WTC11 (cell line): ENCODE results near the gene BIRC5. TPM values are rescaled to one million over a fixed set of nuclear protein-coding genes. Genes with fewer than 3 reads are reported as not detected.

Experiments
- ATAC-seq: fragments of 200-7000 bp; cut with Tn5 transposase; 2 replicates; pipeline ENCODE4 v1.10.0; 2021; ENCODE audit warnings: mild to moderate bottlenecking, moderate library complexity
- CTCF ChIA-PET: fragments of 300-600 bp; sonication (Branson Sonifier 250); formaldehyde crosslinking; loops from one replicate; lab custom pipeline; 2021; ENCODE audit warnings: antibody characterized with exemption; lab: Charles Lee
- POLR2A ChIA-PET: fragments of 350-600 bp; sonication (Branson Sonifier 250); formaldehyde crosslinking; loops from one replicate; lab custom pipeline; 2021; ENCODE audit warnings: antibody characterized with exemption; lab: Charles Lee
- DNase-seq: peaks from one replicate; pipeline ENCODE4 v3.0.0; 2021; ENCODE audit warnings: low spot score
- H3K27ac Mint-ChIP-seq: 2 replicates; pipeline ENCODE4 v1.8.0; 2021; ENCODE audit warnings: mixed read lengths
- H3K27me3 Mint-ChIP-seq: 2 replicates; pipeline ENCODE4 v1.8.0; 2021; ENCODE audit warnings: low read depth, mild to moderate bottlenecking, moderate library complexity, mixed read lengths
- H3K36me3 Mint-ChIP-seq: 2 replicates; pipeline ENCODE4 v1.8.0; 2021; ENCODE audit warnings: mixed read lengths
- H3K4me1 Mint-ChIP-seq: 2 replicates; pipeline ENCODE4 v1.8.0; 2022; ENCODE audit warnings: mixed read lengths
- H3K4me3 Mint-ChIP-seq: 2 replicates; pipeline ENCODE4 v1.8.0; 2021; ENCODE audit warnings: mild to moderate bottlenecking, moderate library complexity, mixed read lengths
- H3K9me3 Mint-ChIP-seq: 2 replicates; pipeline ENCODE4 v1.8.0; 2021; ENCODE audit warnings: mixed read lengths
- ATF1 ChIP-seq: sonication (generic); formaldehyde crosslinking; IDR thresholded peaks from 2 replicates; pipeline ENCODE4 v1.8.1; 2023; ENCODE audit warnings: mild to moderate bottlenecking, moderate library complexity, missing genetic modification reagents
- CREB1 ChIP-seq: sonication (generic); formaldehyde crosslinking; IDR thresholded peaks from 2 replicates; pipeline ENCODE4 v1.8.0; 2023; ENCODE audit warnings: mild to moderate bottlenecking, missing genetic modification reagents
- CREM ChIP-seq: sonication (generic); formaldehyde crosslinking; IDR thresholded peaks from 2 replicates; pipeline ENCODE4 v1.8.1; 2022; ENCODE audit warnings: mild to moderate bottlenecking, missing genetic modification reagents, moderate library complexity
- ELF4 ChIP-seq: sonication (generic); formaldehyde crosslinking; IDR thresholded peaks from 2 replicates; pipeline ENCODE4 v1.8.1; 2022; ENCODE audit warnings: low read depth, mild to moderate bottlenecking, moderate library complexity, missing genetic modification reagents
- GRHL2 ChIP-seq: fragments of 250-450 bp; sonication (Bioruptor Pico); IDR thresholded peaks from 2 replicates; pipeline ENCODE4 v1.8.0; 2022; ENCODE audit warnings: mild to moderate bottlenecking, moderate library complexity; ENCODE audit not compliant: insufficient replicate concordance, severe bottlenecking
- HMGA2 ChIP-seq: fragments of 250-450 bp; sonication (Bioruptor Pico); IDR thresholded peaks from 2 replicates; pipeline ENCODE4 v1.4.0; 2021; ENCODE audit warnings: mild to moderate bottlenecking, moderate library complexity
- NR1H2 ChIP-seq: sonication (generic); formaldehyde crosslinking; IDR thresholded peaks from 2 replicates; pipeline ENCODE4 v1.9.0; 2021; ENCODE audit warnings: mild to moderate bottlenecking, moderate library complexity, missing genetic modification reagents
- TP53 ChIP-seq: sonication (generic); formaldehyde crosslinking; IDR thresholded peaks from 2 replicates; pipeline ENCODE4 v1.8.1; 2023; ENCODE audit warnings: mild to moderate bottlenecking, missing genetic modification reagents
- total RNA-seq: library from RNA; stranded (reverse); gene quantifications from 3 replicates; pipeline ENCODE4 v1.2.3, GENCODE V29; 2021
- TF ChIP-seq, protein P1 (sequence below): sonication (generic); formaldehyde crosslinking; IDR thresholded peaks from 2 replicates; pipeline ENCODE4 v1.8.1; 2022; ENCODE audit warnings: low read depth, missing genetic modification reagents, borderline replicate concordance
- TF ChIP-seq, protein P2 (sequence below): sonication (generic); formaldehyde crosslinking; IDR thresholded peaks from 2 replicates; pipeline ENCODE4 v1.8.0; 2023; ENCODE audit warnings: missing genetic modification reagents, mild to moderate bottlenecking, borderline replicate concordance
- TF ChIP-seq, protein P3 (sequence below): sonication (generic); formaldehyde crosslinking; IDR thresholded peaks from 2 replicates; pipeline ENCODE4 v1.8.1; 2022; ENCODE audit warnings: missing genetic modification reagents, borderline replicate concordance
- TF ChIP-seq, protein P4 (sequence below): sonication (generic); formaldehyde crosslinking; IDR thresholded peaks from 2 replicates; pipeline ENCODE4 v1.8.1; 2023; ENCODE audit warnings: mild to moderate bottlenecking, missing genetic modification reagents, moderate library complexity
- TF ChIP-seq, protein P5 (sequence below): sonication (generic); formaldehyde crosslinking; IDR thresholded peaks from 2 replicates; pipeline ENCODE4 v1.8.0; 2022; ENCODE audit warnings: mild to moderate bottlenecking, missing genetic modification reagents
- TF ChIP-seq, protein P6 (sequence below): sonication (generic); formaldehyde crosslinking; IDR thresholded peaks from 2 replicates; pipeline ENCODE4 v1.8.1; 2022; ENCODE audit warnings: low read depth, mild to moderate bottlenecking, moderate library complexity, missing genetic modification reagents, borderline replicate concordance
- TF ChIP-seq, protein P7 (sequence below): fragments of 250-450 bp; sonication (Bioruptor Pico); IDR thresholded peaks from 2 replicates; pipeline ENCODE4 v1.9.0; 2021; ENCODE audit warnings: mild to moderate bottlenecking

The BIRC5 gene
- total RNA-seq, 1 experiment from 2014 or later, result 115 TPM

DNA sequence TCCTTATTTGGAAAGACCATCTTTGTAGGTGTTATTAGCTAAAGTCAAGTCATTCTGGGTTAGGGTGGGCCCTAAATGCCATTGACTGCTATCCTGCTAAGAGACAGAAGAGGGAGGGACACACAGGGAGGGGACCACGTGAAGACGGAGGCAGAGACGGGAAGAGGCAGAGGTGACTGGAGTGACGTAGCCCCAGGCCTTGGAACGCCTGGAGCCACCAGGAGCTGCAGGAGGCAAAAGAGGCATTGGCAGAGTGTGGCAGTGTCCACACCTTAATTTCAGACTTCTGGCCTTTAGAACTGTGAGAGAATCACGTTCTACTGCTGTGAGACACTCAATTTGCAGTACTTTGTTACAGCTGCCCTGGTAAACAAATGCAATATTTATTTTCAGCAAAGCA is 13.6 kb upstream of the BIRC5 start:
- peaks cover 45% of the 10 kb centered on the region for H3K36me3 Mint-ChIP-seq
- POLR2A ChIA-PET, result no interaction called here

DNA sequence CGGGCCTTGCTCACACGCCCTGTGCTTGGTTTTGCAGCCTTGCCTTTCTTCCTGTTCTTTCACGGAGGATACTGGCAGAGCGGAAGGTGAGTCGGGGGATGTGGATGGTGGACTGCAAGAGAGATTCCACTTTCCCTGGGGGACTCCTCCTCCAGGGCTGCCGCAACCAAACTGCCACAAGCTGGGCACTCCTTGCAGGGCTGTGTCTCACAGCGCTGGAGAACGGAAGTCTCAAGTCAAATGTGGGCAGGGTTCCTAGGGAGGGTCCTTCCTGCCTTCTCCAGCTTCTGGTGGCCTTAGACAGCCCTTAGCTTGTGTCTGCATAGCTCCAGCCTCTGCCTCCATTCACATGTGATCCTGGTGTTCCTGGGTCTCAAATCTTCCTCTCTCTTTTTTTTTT is 11.4 kb upstream of the BIRC5 start:
- Mint-ChIP-seq H3K36me3 (peaks cover 32% of the 10 kb centered on the region), H3K9me3 (no peaks in the 10 kb centered on the region), H3K27me3 (no peaks in the 10 kb centered on the region), H3K27ac (no peak overlapping the region), H3K4me3 (no peak overlapping the region), H3K4me1 (peaks cover 12% of the 10 kb centered on the region)
- ChIA-PET POLR2A (interaction anchor here (0.7 kb wide), 1 partner anchor 85 kb away, joined by 10 read pairs; no protein-coding TSS in a partner anchor), CTCF (interaction anchor here (1.1 to 5.1 kb wide), 3 partner anchors 16 to 48 kb away, joined by 3 to 26 read pairs (median 14); partner anchors contain the start of genes AFMID and TK1)
- ATAC-seq, result no peak
- DNase-seq, result no peak
- TF ChIP-seq ELF4 (CRISPR knock-in tag) (no peak), GRHL2 (CRISPR knock-in tag) (no peak), CREB1 (CRISPR knock-in tag) (no peak)
- TF ChIP-seq, protein P1, sequence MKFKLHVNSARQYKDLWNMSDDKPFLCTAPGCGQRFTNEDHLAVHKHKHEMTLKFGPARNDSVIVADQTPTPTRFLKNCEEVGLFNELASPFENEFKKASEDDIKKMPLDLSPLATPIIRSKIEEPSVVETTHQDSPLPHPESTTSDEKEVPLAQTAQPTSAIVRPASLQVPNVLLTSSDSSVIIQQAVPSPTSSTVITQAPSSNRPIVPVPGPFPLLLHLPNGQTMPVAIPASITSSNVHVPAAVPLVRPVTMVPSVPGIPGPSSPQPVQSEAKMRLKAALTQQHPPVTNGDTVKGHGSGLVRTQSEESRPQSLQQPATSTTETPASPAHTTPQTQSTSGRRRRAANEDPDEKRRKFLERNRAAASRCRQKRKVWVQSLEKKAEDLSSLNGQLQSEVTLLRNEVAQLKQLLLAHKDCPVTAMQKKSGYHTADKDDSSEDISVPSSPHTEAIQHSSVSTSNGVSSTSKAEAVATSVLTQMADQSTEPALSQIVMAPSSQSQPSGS (CRISPR knock-in tag), result no peak
- TF ChIP-seq, protein P2, sequence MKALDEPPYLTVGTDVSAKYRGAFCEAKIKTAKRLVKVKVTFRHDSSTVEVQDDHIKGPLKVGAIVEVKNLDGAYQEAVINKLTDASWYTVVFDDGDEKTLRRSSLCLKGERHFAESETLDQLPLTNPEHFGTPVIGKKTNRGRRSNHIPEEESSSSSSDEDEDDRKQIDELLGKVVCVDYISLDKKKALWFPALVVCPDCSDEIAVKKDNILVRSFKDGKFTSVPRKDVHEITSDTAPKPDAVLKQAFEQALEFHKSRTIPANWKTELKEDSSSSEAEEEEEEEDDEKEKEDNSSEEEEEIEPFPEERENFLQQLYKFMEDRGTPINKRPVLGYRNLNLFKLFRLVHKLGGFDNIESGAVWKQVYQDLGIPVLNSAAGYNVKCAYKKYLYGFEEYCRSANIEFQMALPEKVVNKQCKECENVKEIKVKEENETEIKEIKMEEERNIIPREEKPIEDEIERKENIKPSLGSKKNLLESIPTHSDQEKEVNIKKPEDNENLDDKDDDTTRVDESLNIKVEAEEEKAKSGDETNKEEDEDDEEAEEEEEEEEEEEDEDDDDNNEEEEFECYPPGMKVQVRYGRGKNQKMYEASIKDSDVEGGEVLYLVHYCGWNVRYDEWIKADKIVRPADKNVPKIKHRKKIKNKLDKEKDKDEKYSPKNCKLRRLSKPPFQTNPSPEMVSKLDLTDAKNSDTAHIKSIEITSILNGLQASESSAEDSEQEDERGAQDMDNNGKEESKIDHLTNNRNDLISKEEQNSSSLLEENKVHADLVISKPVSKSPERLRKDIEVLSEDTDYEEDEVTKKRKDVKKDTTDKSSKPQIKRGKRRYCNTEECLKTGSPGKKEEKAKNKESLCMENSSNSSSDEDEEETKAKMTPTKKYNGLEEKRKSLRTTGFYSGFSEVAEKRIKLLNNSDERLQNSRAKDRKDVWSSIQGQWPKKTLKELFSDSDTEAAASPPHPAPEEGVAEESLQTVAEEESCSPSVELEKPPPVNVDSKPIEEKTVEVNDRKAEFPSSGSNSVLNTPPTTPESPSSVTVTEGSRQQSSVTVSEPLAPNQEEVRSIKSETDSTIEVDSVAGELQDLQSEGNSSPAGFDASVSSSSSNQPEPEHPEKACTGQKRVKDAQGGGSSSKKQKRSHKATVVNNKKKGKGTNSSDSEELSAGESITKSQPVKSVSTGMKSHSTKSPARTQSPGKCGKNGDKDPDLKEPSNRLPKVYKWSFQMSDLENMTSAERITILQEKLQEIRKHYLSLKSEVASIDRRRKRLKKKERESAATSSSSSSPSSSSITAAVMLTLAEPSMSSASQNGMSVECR (CRISPR knock-in tag), result no peak
- TF ChIP-seq, protein P3, sequence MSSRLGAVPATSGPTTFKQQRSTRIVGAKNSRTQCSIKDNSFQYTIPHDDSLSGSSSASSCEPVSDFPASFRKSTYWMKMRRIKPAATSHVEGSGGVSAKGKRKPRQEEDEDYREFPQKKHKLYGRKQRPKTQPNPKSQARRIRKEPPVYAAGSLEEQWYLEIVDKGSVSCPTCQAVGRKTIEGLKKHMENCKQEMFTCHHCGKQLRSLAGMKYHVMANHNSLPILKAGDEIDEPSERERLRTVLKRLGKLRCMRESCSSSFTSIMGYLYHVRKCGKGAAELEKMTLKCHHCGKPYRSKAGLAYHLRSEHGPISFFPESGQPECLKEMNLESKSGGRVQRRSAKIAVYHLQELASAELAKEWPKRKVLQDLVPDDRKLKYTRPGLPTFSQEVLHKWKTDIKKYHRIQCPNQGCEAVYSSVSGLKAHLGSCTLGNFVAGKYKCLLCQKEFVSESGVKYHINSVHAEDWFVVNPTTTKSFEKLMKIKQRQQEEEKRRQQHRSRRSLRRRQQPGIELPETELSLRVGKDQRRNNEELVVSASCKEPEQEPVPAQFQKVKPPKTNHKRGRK (CRISPR knock-in tag), result no peak
- TF ChIP-seq, protein P4, sequence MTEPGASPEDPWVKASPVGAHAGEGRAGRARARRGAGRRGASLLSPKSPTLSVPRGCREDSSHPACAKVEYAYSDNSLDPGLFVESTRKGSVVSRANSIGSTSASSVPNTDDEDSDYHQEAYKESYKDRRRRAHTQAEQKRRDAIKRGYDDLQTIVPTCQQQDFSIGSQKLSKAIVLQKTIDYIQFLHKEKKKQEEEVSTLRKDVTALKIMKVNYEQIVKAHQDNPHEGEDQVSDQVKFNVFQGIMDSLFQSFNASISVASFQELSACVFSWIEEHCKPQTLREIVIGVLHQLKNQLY, result no peak

More for the DNA sequence above, 13.6 kb upstream of the BIRC5 start:
- no peaks in the 10 kb centered on the region for H3K9me3 Mint-ChIP-seq
- no peaks in the 10 kb centered on the region for H3K27me3 Mint-ChIP-seq
- H3K4me3 Mint-ChIP-seq, result no peak overlapping the region
- TF ChIP-seq, protein P5, sequence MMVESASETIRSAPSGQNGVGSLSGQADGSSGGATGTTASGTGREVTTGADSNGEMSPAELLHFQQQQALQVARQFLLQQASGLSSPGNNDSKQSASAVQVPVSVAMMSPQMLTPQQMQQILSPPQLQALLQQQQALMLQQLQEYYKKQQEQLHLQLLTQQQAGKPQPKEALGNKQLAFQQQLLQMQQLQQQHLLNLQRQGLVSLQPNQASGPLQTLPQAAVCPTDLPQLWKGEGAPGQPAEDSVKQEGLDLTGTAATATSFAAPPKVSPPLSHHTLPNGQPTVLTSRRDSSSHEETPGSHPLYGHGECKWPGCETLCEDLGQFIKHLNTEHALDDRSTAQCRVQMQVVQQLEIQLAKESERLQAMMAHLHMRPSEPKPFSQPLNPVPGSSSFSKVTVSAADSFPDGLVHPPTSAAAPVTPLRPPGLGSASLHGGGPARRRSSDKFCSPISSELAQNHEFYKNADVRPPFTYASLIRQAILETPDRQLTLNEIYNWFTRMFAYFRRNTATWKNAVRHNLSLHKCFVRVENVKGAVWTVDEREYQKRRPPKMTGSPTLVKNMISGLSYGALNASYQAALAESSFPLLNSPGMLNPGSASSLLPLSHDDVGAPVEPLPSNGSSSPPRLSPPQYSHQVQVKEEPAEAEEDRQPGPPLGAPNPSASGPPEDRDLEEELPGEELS (CRISPR knock-in tag), result no peak
- TF ChIP-seq TP53, result no peak
- no peak for TF ChIP-seq CREM
- TF ChIP-seq HMGA2 (CRISPR knock-in tag), result no peak
- TF ChIP-seq, protein P3 (CRISPR knock-in tag), result no peak
- TF ChIP-seq, protein P6, sequence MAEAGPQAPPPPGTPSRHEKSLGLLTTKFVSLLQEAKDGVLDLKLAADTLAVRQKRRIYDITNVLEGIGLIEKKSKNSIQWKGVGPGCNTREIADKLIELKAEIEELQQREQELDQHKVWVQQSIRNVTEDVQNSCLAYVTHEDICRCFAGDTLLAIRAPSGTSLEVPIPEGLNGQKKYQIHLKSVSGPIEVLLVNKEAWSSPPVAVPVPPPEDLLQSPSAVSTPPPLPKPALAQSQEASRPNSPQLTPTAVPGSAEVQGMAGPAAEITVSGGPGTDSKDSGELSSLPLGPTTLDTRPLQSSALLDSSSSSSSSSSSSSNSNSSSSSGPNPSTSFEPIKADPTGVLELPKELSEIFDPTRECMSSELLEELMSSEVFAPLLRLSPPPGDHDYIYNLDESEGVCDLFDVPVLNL (CRISPR knock-in tag), result no peak
- TF ChIP-seq NR1H2, result no peak
- TF ChIP-seq, protein P1 (CRISPR knock-in tag), result no peak
- TF ChIP-seq, protein P7, sequence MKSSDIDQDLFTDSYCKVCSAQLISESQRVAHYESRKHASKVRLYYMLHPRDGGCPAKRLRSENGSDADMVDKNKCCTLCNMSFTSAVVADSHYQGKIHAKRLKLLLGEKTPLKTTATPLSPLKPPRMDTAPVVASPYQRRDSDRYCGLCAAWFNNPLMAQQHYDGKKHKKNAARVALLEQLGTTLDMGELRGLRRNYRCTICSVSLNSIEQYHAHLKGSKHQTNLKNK (CRISPR knock-in tag), result no peak
- TF ChIP-seq ATF1 (CRISPR knock-in tag), result no peak
- DNase-seq, result no peak
- peaks cover 29% of the 10 kb centered on the region for H3K4me1 Mint-ChIP-seq
- CTCF ChIA-PET, result interaction anchor here (4.7 to 5.1 kb wide), 2 partner anchors 14 to 25 kb away, joined by 23 to 26 read pairs; partner anchors contain the start of genes AFMID and TK1
- no peak for ATAC-seq
- no peak overlapping the region for H3K27ac Mint-ChIP-seq
